ENCODE data around the gene KLF7.
A peak's percentile ranks its signal among the peaks of the same experiment; 100 is the strongest.

KLF7 gene

DNA sequence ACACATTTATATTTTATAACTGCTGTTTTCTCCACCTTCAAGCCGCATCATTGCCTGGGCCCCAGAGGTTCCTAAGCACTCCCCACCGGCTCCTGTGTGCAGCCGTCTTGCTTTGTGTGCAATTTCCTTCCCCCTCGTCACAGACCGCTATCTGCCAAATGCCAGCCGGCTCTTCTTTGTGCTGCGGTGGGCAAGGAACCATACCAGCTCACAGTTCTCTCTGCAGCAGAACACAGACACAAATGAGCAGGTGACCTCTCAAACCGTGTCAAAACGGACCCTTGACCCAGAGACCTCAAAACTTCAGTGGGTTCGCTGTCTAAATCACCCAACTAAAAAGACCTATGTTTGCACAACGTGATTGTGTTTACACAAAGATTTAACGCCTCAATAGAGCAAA lies 58.2 kb downstream of the KLF7 start:
- Histone ChIP-seq H3K4me3 (replicated peaks; ENCODE audit: insufficient read depth, low read length) (no peak overlapping the region), H3K27me3 (ENCODE audit: insufficient read depth, poor library complexity, severe bottlenecking) (no peaks in the 10 kb centered on the region), H3K27ac (replicated peaks) (peak overlapping the region; percentile 76)
- DNase-seq (ENCODE audit: low read depth in 1 of 2, low spot score in 1 of 2), result peak in 1 of 2 experiments; percentile 90
- TF ChIP-seq, protein P1, sequence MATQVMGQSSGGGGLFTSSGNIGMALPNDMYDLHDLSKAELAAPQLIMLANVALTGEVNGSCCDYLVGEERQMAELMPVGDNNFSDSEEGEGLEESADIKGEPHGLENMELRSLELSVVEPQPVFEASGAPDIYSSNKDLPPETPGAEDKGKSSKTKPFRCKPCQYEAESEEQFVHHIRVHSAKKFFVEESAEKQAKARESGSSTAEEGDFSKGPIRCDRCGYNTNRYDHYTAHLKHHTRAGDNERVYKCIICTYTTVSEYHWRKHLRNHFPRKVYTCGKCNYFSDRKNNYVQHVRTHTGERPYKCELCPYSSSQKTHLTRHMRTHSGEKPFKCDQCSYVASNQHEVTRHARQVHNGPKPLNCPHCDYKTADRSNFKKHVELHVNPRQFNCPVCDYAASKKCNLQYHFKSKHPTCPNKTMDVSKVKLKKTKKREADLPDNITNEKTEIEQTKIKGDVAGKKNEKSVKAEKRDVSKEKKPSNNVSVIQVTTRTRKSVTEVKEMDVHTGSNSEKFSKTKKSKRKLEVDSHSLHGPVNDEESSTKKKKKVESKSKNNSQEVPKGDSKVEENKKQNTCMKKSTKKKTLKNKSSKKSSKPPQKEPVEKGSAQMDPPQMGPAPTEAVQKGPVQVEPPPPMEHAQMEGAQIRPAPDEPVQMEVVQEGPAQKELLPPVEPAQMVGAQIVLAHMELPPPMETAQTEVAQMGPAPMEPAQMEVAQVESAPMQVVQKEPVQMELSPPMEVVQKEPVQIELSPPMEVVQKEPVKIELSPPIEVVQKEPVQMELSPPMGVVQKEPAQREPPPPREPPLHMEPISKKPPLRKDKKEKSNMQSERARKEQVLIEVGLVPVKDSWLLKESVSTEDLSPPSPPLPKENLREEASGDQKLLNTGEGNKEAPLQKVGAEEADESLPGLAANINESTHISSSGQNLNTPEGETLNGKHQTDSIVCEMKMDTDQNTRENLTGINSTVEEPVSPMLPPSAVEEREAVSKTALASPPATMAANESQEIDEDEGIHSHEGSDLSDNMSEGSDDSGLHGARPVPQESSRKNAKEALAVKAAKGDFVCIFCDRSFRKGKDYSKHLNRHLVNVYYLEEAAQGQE (IDR thresholded peaks at IDR 0.05; ENCODE audit: insufficient replicate concordance, low read depth), result peak; percentile 18
- TF ChIP-seq SPI1 (IDR thresholded peaks at IDR 0.05; ENCODE audit: borderline replicate concordance, low read depth) (no peak), GABPA (IDR thresholded peaks at IDR 0.05; ENCODE audit: low read depth) (no peak), POLR2AphosphoS5 (IDR thresholded peaks at IDR 0.05; ENCODE audit: low read depth) (peak; percentile 80)
- TF ChIP-seq, protein P2, sequence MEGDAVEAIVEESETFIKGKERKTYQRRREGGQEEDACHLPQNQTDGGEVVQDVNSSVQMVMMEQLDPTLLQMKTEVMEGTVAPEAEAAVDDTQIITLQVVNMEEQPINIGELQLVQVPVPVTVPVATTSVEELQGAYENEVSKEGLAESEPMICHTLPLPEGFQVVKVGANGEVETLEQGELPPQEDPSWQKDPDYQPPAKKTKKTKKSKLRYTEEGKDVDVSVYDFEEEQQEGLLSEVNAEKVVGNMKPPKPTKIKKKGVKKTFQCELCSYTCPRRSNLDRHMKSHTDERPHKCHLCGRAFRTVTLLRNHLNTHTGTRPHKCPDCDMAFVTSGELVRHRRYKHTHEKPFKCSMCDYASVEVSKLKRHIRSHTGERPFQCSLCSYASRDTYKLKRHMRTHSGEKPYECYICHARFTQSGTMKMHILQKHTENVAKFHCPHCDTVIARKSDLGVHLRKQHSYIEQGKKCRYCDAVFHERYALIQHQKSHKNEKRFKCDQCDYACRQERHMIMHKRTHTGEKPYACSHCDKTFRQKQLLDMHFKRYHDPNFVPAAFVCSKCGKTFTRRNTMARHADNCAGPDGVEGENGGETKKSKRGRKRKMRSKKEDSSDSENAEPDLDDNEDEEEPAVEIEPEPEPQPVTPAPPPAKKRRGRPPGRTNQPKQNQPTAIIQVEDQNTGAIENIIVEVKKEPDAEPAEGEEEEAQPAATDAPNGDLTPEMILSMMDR (IDR thresholded peaks at IDR 0.05; ENCODE audit: insufficient read depth, low read length), result no peak

- no peaks in the 10 kb centered on the region for H3K27me3 ChIP-seq (ENCODE audit: insufficient read depth, poor library complexity, severe bottlenecking)
- H3K4me3 ChIP-seq (replicated peaks; ENCODE audit: insufficient read depth, low read length), result no peak overlapping the region
- TF ChIP-seq, protein P2 (IDR thresholded peaks at IDR 0.05; ENCODE audit: insufficient read depth, low read length), result no peak
- TF ChIP-seq, protein P1 (IDR thresholded peaks at IDR 0.05; ENCODE audit: insufficient replicate concordance, low read depth), result no peak
- no peak for TF ChIP-seq GABPA (IDR thresholded peaks at IDR 0.05; ENCODE audit: low read depth)
- no peak for TF ChIP-seq POLR2AphosphoS5 (IDR thresholded peaks at IDR 0.05; ENCODE audit: low read depth)
- TF ChIP-seq SPI1 (IDR thresholded peaks at IDR 0.05; ENCODE audit: borderline replicate concordance, low read depth), result no peak
- DNase-seq (ENCODE audit: low read depth in 1 of 2, low spot score in 1 of 2), result no peak
- peak overlapping the region; percentile 76 for H3K27ac ChIP-seq (replicated peaks)
These were observed 58.6 kb downstream of the KLF7 start for GRCh38 chr2:207107131-207107530.

DNA sequence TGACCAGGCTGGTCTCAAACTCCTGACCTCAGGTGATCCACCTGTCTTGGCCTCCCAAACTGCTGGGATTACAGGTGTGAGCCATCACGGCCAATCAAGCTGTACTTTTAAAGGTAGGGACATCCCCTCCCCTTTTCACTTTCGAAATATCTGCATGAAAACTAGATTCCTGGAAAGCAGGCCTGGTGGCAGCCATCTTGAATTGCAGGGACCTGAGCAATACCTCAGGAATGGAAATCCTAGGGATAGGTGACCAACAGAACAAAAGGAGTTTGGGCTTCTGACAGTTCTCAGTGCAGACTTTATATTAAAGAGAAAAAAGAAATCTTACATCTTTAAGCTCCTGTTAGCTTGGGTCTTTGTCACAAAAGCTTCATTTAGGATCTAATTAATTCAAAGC lies 62.6 kb downstream of the KLF7 start:
- Histone ChIP-seq H3K4me3 (replicated peaks; ENCODE audit: insufficient read depth, low read length) (no peak overlapping the region), H3K27ac (replicated peaks) (no peak overlapping the region), H3K27me3 (ENCODE audit: insufficient read depth, poor library complexity, severe bottlenecking) (no peaks in the 10 kb centered on the region)
- TF ChIP-seq GABPA (IDR thresholded peaks at IDR 0.05; ENCODE audit: low read depth) (no peak), POLR2AphosphoS5 (IDR thresholded peaks at IDR 0.05; ENCODE audit: low read depth) (no peak), SPI1 (IDR thresholded peaks at IDR 0.05; ENCODE audit: borderline replicate concordance, low read depth) (no peak)
- TF ChIP-seq, protein P2 (IDR thresholded peaks at IDR 0.05; ENCODE audit: insufficient read depth, low read length), result no peak
- TF ChIP-seq, protein P1 (IDR thresholded peaks at IDR 0.05; ENCODE audit: insufficient replicate concordance, low read depth), result no peak
- no peak for DNase-seq (ENCODE audit: low read depth in 1 of 2, low spot score in 1 of 2)
